Left ventricle myocardium superior (tissue), 1 donor: Measurements from ENCODE around the gene ARHGEF11. TPM values are rescaled to one million over a fixed set of nuclear protein-coding genes. Genes with fewer than 3 reads are reported as not detected.

Experiments
- ATAC-seq: fragments of 200-7000 bp; cut with Tn5 transposase; one replicate; pipeline ENCODE4 v1.9.1; 2020; ENCODE audit warnings: mild to moderate bottlenecking, moderate library complexity
- DNase-seq: peaks from one replicate; pipeline ENCODE4 v3.0.0-alpha.2; 2020
- intact Hi-C: fragments of 100-400 bp; cut with micrococcal nuclease; formaldehyde crosslinking; loops from one replicate; pipeline ENCODE4 v1.11.0; 2022
- total RNA-seq: library from RNA; stranded (reverse); fragmentation: NEBNext Ultra II Directional; extraction: Animal tissue kit (Norgen Biotek cat#: 25700); gene quantifications from one replicate; pipeline ENCODE4 v1.2.1, GENCODE V29; 2021
- donor health status: DM: no; HTN: yes; CAD: no; lungs with severe emphysema.

The ARHGEF11 gene
- total RNA-seq, 1 donor from 2014 or later = 28.8 TPM

DNA sequence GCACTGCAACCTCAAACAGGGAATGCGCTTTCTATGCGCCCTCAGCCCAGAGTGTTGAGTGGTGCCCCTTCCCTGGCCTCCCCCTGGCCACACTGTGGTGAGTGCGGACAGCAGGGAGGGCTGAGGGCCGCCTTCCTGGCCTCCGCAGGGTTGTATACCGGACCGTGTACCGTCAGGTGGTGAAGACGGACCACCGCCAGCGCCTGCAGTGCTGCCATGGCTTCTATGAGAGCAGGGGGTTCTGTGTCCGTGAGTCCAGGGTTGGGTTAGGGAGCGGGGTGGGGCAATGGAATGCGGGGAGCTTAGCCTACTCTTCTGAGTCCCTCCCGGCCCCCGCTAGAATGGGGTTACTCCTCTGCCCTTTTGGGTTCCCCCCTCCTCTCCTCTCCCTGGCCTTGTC lies 140.4 kb downstream of the ARHGEF11 start:
- intact Hi-C loops = no loop called here
- DNase-seq = no peak
- ATAC-seq = no peak

DNA sequence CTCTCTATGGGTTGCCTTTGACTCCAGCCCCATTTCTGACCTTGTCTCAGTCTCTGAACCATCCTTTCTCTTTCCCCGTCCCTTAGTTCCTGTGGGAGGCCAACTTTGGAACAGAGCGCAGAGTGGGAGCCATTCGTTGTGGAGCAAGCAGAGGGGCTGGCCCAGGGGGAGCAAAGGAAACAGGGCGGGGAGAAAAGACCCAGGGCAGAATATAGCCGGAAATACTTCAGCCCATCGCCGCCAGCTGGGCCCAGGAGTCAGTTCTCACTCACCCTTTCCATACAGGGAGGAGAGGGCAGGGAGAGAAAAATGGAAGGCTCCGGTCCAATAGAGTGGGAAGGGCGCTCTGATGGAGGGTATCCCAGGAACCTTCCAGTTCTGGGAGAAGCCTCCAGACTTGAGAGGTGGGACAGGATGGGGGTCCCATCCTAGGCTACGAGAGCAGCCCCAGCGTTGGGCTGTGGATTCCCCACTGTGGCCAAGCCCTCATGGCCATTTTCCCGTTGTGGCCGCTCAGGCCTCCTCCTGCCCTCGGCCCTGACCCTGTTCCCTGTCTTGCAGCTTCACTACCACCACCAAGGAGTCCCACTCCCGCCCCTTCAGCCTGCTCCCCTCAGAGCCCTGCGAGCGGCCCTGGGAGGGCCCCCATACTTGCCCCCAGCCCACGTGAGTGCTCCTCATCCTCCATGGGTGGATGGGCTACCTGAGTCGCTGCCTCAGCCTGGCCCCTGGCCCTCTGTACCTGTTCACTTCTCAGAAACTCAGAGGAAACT lies 141.2 kb downstream of the ARHGEF11 start:
- DNase-seq = no peak
- ATAC-seq = peak; percentile 26
- intact Hi-C loops = no loop called here

DNA sequence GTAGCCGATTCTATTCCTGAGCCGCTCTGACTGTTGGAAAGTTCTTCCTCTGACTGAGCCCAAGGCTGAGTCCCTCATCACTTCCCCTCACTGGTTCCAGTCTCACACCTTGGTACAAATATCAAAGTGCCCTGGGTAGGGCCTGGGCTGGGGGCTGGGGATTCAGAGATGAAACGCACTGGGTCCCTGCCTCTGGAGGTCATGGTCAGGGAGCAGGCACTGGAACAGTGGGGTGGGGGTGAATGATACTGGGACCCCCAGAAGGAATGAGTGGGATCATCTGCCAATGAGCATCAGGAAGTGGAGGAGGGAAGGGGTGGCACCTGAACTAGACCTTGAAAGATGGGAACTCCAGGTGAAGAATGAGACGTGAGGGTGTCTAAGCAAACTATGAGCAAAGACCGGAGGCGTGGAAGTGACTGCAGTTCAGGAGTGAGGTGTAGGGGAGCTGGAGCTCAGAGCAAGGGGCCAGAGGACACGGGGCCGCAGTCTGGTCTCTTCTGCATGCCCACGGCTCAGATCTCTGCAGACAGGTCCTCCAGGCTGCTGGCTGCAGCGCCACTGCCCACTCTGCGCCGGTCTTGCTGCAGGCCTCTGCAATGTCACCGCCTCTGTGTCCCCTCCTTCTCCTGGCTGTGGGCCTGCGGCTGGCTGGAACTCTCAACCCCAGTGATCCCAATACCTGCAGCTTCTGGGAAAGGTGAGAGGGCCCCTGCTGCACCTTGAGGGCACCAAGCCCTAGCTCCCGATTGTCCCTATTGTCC lies 142.0 kb downstream of the ARHGEF11 start:
- no peak for ATAC-seq
- intact Hi-C loops = no loop called here
- DNase-seq = no peak

DNA sequence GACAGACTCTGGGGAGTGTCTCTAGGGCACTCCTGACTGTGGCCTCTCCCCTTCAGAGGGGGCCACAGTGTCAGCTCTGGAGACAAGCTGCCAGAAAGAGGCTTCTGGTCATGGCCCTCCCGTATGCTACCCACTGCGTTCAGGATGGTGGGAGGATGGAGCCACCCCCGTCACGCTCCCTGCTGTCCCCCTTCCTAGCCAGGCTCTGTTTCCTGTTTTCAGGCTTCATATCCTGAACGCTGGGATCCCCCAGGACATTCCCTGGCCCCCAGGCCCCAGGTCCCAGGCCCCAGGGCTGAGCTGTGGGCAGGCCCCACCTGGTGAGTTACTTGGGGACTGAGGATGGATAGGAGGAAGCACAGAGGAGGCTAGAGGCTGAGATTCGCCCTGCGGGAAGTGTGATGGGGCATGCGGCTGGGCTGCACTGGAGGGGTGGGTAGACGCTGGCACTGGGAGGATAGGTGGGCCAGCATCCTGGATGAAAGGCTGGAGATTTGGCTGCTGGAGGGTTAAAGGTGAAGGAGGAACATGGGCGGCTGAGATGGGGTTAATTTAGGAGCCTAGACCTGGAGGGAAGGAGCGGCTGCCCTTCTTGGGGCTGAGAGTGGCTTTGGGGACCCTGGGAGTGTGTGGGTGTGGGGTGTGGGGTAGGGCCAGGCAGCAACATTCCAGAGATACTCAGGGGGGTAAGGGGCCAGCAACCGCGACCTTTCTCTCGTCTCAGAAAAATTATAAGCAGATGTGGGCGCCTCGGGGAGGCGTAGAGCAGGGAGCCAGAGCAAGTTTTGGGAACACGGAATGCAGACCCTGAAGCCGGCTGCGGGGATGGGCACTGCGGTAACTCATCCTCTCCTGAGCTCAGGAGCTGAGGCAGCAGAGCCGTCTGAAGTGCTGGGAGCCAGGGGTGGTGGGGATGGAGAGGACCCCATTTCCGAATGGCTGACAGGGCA lies 143.3 kb downstream of the ARHGEF11 start:
- ATAC-seq (no peak), DNase-seq (no peak)
- intact Hi-C loops = no loop called here

DNA sequence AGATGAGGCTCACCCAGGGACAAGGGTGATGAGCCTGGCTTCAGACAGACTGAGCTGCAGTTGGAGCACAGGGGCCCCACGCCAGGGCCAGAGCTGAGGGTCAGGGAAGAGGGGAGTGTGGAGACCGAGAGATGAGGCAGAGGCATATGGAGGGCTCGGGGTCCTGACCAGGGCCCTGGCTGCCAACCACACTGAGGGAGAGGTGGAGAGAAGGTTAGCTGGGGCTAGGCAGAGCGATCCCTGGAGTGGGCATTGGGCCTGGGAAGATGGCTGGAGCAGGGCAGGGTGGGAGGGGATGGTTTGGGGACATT lies 144.0 kb downstream of the ARHGEF11 start:
- intact Hi-C loops = no loop called here
- ATAC-seq (no peak), DNase-seq (no peak)

DNA sequence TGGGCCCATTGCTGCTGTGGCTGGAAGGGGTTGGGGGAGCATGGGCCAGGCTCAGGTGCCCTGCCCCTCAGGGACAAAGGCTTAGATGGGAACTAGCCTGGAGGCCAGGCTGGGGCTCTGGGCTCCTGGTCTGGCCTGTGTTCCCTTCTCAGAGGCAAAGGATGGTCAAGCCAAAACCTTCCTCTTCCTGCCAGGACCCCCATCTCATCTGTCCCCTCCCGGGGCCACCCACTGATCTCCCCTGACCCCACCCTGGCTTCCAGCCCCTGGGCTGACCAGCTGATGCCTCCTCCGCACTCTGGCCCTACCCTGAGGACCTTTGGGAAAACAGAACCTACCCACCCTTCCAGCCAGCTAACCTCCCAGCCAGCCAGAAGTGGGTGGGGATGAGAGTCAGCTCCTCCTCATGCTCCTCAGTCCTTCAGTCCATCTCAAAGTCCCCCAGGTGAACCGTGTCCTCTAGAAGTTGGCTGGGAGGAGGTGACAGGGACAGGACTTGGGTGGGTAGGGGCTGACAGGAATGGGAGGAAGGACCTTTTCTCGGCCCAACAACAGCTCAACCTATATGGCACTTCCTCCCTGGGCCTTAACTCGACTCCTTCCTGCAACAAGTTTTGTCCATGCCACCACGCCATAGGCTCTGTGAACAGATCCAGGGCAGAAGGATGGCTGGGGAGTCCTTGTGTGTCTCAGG lies 144.5 kb downstream of the ARHGEF11 start:
- intact Hi-C loops = no loop called here
- DNase-seq (no peak), ATAC-seq (peak; percentile 2)

DNA sequence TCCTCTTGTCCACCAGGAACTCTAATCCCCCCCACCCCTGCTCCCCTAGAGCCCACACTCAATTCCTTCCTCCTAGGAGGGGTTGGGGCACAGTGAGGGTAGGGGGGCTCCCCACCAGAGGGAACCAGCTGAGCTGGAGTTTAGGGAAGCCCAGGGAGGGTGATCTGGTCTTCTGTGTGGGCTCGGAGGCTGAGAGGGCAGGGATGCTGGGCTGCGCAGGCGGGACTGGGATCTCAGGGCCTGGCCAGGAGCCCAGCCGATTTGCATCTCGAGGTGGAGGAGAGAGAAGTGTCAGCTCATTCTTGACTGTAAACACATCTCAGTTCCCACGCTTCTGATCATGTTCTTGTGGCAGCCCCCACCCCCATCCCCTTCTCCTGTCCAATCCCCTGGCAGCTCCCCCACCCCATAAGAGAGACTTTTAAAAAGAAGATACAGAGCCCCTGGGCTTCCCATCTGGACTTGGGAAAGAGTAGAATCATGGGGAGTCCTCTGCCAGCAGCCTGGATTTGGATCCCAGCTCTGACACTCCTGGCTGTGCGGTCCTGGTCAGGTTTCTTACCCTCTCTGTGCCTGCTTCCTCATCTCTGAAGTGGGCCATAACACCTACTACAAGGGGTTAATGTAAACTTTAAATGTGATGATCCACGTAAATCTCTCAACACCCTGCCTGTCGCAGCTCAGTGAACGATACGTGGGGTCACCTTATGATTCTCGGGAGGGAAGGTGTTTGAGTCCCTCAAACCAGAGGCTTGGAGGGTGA lies 145.4 kb downstream of the ARHGEF11 start:
- ATAC-seq (no peak), DNase-seq (no peak)
- intact Hi-C loops = no loop called here

DNA sequence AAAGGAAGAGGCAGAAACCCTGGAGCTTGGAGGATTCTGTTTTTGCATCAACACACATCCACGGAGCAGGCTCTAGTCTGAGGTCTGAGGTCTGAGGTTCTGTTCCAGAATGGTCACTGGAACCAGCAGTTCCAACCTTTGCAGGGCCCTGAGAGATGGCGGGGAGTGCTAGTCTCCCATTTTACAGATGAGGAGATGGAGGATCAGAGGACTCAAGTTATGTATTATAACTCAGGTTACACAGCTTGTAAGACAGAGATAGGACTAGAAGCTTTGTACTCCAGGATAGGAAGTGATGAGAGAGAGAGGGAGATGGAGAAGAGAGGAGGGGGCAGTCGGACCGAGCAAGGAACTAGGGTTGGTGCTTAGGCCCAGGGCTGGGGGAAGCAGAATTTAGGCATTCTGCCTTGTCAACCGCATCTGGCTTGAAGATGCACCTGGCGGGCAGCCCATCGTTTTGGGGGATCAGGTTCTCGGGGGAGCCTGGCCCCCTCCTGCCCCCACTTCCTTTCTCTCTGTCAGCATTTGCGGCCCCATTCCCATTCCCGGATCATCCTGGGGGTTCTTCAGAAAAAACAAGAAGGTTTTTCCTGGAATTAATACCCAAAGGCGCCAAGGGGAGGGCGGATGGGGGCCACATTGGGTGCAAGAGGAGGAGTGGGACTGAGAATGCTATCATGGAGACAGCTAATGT lies 146.4 kb downstream of the ARHGEF11 start:
- intact Hi-C loops = no loop called here
- ATAC-seq (no peak), DNase-seq (no peak)

DNA sequence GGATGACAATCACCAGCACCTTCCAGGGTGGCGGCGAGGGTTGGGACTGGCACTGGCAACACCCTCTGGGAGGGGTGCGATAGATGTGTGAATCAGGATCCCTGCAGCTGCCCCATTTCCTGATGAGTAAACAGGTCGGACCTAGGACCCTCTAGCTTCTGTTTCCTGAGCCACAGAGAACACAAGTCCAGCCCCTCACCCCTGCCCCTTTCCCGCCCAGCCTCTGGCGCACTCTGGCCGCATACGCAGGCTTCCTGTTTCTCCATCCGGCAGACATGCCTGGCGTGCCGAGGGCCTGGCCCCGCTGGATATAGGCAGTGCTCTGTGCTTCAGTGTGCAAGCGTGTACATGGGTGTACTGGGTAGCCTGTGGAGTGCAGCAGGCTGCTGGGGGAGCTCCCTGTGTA lies 147.4 kb downstream of the ARHGEF11 start:
- intact Hi-C loops = no loop called here
- peak; percentile 74 for DNase-seq
- peak; percentile 35 for ATAC-seq

DNA sequence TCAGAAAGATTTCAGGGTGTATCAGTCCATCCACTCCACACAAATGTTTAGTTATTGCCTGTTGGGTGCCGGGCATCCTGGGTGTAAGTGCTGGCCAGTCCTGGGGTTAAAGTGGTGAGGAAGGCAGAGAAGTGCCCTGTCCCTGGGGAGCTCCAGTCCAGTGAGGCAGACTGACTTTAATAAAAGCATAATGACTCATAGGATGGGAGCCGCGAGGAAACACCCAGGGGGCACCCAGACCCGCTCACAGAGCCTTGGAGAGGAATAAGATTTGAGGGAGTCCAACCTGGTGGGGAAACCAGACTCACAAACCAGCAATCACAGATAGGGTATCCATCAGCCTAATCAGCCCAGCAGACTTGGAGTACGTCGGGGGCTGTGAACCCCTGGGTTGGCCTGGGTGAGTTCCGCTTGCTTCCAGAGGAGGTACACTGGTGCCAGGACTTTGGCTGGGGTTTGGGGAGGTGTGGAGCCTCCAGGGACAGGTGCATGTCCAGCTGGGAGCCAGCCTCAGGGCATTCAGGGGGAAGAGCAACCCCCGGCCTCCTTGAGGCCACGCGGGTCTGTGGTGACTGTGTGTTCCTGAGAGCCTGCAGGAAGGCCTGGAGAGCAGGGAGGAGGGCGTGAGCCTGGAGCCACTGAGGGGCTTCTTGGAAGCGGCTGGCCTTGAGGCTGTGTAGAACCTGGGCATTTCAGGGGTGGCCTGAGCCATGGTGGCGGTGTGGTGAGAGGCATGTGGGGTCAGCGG lies 148.3 kb downstream of the ARHGEF11 start:
- intact Hi-C loops = no loop called here
- ATAC-seq = no peak
- no peak for DNase-seq

DNA sequence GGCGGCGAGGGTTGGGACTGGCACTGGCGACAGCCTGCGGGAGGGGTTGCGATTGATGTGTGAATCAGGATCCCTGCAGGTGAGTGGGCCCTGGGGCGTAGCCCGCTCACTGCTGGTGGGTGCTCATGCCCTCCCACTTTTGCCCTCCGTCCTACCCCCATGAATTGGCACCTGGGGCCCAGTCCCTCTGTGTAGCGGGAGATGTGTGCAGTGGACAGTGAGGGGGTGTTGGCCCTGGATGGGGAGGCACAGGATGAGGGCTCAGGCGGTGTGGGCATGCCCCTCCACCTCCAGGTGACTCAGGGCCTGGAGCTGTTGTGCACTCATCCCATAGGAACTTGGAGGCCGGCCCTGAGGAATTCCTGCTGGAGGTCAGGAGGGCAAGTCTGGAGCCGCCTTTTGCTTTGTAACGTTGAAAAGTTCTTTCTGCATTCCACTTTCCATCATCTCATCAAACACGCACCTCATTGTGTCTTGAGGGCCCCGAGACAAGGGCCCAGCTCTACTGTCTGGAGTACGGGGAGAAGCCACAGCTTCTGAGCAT lies 149.0 kb downstream of the ARHGEF11 start:
- ATAC-seq = no peak
- intact Hi-C loops = no loop called here

DNA sequence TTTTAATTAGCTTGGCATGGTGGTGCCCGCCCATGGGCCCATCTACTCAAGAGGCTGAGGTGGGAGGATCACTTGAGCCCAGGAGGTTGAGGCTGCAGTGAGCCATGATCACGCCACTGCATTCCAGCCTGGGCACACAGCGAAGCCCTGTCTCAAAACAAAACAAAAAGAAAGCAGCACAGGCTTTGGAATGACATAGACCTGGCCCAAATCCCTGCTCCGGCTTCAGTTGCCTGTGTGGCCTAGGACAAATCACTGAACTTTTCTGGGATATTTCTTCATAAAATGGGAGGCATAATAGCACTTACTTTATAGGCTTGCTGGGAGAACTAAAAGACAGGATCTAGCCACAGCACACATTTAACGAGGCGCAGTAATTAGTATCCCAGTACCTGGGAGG lies 149.6 kb downstream of the ARHGEF11 start:
- ATAC-seq (no peak), DNase-seq (no peak)
- intact Hi-C loops = no loop called here

More for the DNA sequence above, 149.0 kb downstream of the ARHGEF11 start:
- no peak for DNase-seq

DNA sequence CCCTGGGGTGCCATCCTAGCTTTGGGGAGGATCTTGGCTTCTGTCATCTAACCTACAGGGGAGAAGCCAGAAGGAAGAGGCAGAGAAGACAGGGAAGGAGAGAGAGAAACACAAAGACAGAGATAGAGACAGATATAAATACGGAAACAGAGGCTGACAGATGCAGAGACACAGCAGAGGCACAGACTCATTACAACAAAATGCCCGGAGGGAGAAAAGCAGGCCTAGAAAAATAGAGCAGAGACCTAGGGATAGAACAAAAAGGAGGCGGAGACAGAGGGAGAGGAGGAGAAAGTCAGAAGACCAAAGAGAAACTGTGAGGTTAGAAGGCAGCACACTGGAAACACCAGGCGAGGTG lies 150.1 kb downstream of the ARHGEF11 start:
- ATAC-seq (no peak), DNase-seq (no peak)
- intact Hi-C loops = no loop called here

DNA sequence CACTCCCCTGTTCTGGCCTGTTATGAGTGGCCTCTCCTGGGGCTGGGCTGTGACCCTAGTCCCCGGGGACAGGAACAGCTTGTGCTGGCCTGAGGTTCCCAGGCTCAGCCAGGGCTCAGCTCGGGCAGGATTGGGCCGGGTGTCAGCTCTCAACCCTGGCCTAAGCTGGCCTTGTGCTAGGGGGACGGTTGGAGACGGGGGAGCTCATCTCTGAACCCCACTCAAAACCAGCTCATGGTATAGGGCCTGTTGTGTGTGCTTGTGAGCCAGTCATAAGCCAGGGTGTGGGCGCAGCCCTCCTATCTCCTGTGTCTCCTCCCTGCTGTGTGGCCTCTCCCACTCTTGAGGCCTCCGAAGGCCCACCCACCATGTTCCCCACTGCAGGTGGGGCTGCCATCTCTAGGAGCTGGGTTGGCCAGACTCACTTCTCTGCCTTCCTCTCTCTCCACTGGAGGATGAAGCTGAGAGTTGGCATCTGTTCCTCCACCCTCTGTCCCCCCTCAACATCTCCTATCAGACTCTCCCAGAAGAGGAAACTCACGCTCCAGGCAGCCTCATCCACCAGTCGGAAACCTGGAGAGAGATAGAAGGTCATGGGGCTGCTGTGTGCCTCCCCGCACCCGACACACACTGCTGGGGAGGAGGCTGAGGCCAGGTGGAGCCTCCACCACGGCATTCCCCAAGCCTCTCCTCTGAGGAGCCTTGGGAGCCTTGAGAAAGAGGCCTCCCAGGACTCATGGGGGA lies 150.7 kb downstream of the ARHGEF11 start:
- intact Hi-C loops = no loop called here
- ATAC-seq = peak; percentile 52
- DNase-seq = peak; percentile 77

DNA sequence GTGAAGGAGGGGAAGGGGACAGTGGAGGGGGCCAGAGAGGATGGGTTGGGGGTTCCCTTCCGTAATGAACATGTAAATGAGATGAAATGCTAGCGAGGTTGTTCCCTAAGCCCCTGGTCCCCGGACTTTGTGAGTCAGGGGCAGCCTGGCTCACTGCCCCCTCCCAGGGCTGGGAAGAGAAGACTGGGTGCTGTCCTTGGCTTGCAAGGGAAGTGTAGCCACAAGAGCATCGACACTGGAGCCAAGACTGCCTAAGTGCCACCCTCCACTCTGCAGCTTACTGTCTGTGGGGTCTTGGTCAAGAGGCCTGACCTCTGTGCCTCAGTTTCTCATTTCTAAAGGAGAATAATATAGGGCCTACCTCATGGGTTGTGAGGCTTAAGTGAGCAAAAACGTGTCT lies 151.5 kb downstream of the ARHGEF11 start:
- DNase-seq = no peak
- no peak for ATAC-seq
- intact Hi-C loops = no loop called here
